ENCODE results near the gene OR10G8. TPM values are rescaled to one million over a fixed set of nuclear protein-coding genes. Genes with fewer than 3 reads are reported as not detected.

The OR10G8 gene
- total RNA-seq, 1 donor from 2014 or later, result not detected

DNA sequence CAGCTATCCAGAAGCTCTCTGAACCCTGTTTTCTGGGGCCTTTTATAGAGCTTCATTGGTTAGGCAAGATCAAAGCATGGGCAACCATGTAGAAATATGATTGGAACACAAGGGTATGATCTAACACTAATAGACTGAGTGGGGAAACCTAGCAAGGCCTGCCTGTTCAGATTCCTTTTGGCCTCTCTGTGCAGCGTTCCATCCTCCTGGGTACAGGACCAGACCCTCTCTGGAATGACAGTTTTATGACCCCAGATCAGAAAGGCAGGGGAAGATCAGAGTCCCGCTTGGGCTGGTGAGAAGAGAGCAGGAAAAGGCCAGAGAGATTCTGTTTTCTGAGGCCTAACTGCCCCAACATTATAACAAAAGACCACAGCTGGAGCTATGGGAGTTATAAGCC, 52.0 kb downstream of the OR10G8 start:
- no peak for DNase-seq (ENCODE audit: low spot score)

GRCh38 chr11:124079631-124080326, 53.2 kb downstream of the OR10G8 start:
- no peak for DNase-seq (ENCODE audit: low spot score)

Other genes starting within 250 kb of the OR10G8 start
- not detected for gene OR6M1, start 220.4 kb upstream of the OR10G8 start, total RNA-seq
- gene TMEM225, start 141.1 kb upstream of the OR10G8 start, total RNA-seq, result not detected
- gene OR8D4, start 124.6 kb upstream of the OR10G8 start, total RNA-seq, result not detected
- gene OR4D5, start 87.2 kb upstream of the OR10G8 start, total RNA-seq, result not detected
- gene OR6T1, start 83.0 kb upstream of the OR10G8 start, total RNA-seq, result not detected
- not detected for gene OR10S1, start 49.0 kb upstream of the OR10G8 start, total RNA-seq
- gene OR10G6, start 31.6 kb upstream of the OR10G8 start, total RNA-seq, result not detected
- not detected for gene OR10G4, start 13.8 kb upstream of the OR10G8 start, total RNA-seq
- gene OR10G9, start 3.8 kb upstream of the OR10G8 start, total RNA-seq, result not detected
- gene OR10G7, start 14.5 kb downstream of the OR10G8 start, total RNA-seq, result not detected
- gene VWA5A, start 88.7 kb downstream of the OR10G8 start, total RNA-seq, result 60.2 TPM
- gene OR10D3, start 156.5 kb downstream of the OR10G8 start, total RNA-seq, result not detected
- gene OR8G1, start 214.3 kb downstream of the OR10G8 start, total RNA-seq, result not detected
- not detected for gene OR8G5, start 229.6 kb downstream of the OR10G8 start, total RNA-seq

Data from mucosa of gallbladder (tissue), 1 donor.